Umbilical cord (tissue), 2 donors: ENCODE data around the gene ARHGAP44. TPM values are rescaled to one million over a fixed set of nuclear protein-coding genes. Genes with fewer than 3 reads are reported as not detected.
"Not testable (repeated sequence)": the region's sequence is repeated elsewhere in the genome, so short reads cannot be mapped to it uniquely, and the experiment has no call there.

Experiments used
- DNase-seq: peaks from one replicate; pipeline ENCODE4 v3.0.0-alpha.2; 2015; ENCODE audit warnings: low spot score
- total RNA-seq: library from RNA; depleted of rRNA; stranded (reverse); fragments of >200 nt; gene quantifications from one replicate; pipeline ENCODE4 v1.2.3, GENCODE V29; 2014; ENCODE audit warnings: low replicate concordance; ENCODE audit not compliant: insufficient read depth

Gene ARHGAP44
- total RNA-seq, 1 donor from 2014 or later: 2.9 TPM

- no peak for DNase-seq
These were observed 174.2 kb downstream of the ARHGAP44 start for GRCh38 chr17:12963505-12963904.

GRCh38 chr17:12964162-12964561, 174.9 kb downstream of the ARHGAP44 start:
- no peak for DNase-seq

- no peak for DNase-seq
These were observed 175.5 kb downstream of the ARHGAP44 start for GRCh38 chr17:12964840-12965239.

GRCh38 chr17:12965988-12966387, 176.7 kb downstream of the ARHGAP44 start:
- DNase-seq: no peak

GRCh38 chr17:12966413-12966812, 177.1 kb downstream of the ARHGAP44 start:
- DNase-seq: no peak

GRCh38 chr17:12967962-12968361, 178.7 kb downstream of the ARHGAP44 start:
- no peak for DNase-seq

GRCh38 chr17:12973496-12974004, 184.3 kb downstream of the ARHGAP44 start:
- peak; percentile 12 for DNase-seq

GRCh38 chr17:12974005-12974531, 184.8 kb downstream of the ARHGAP44 start:
- peak; percentile 25 for DNase-seq

- no peak for DNase-seq
These were observed 187.9 kb downstream of the ARHGAP44 start for GRCh38 chr17:12977008-12977751.

GRCh38 chr17:12978787-12979186, 189.5 kb downstream of the ARHGAP44 start:
- not testable (repeated sequence) for DNase-seq

- DNase-seq: no peak
These were observed 189.9 kb downstream of the ARHGAP44 start for GRCh38 chr17:12979246-12979645.

GRCh38 chr17:12979826-12980500, 190.7 kb downstream of the ARHGAP44 start:
- no peak for DNase-seq

GRCh38 chr17:12982224-12982623, 192.9 kb downstream of the ARHGAP44 start:
- no peak for DNase-seq

GRCh38 chr17:12983991-12984884, 194.9 kb downstream of the ARHGAP44 start:
- peak; percentile 68 for DNase-seq

- no peak for DNase-seq
These were observed 196.4 kb downstream of the ARHGAP44 start for GRCh38 chr17:12985431-12986293.

GRCh38 chr17:12987120-12987519, 197.8 kb downstream of the ARHGAP44 start:
- peak; percentile 8 for DNase-seq

GRCh38 chr17:12990041-12990808, 200.9 kb downstream of the ARHGAP44 start:
- no peak for DNase-seq

GRCh38 chr17:12990926-12991325, 201.6 kb downstream of the ARHGAP44 start:
- no peak for DNase-seq

GRCh38 chr17:12992676-12993075, 203.4 kb downstream of the ARHGAP44 start:
- DNase-seq: no peak

GRCh38 chr17:12993631-12994030, 204.3 kb downstream of the ARHGAP44 start:
- no peak for DNase-seq
